Endothelial cell of umbilical vein (primary cell): ENCODE results near the gene FSD2. TPM values are rescaled to one million over a fixed set of nuclear protein-coding genes. Genes with fewer than 3 reads are reported as not detected.

Source experiments
- BruUV-seq: library from RNA; stranded (reverse); fragments of 400-500 nt; replicated peaks from 2 replicates; lab custom pipeline; 2021; lab: Mats Ljungman, UMichigan
- CTCF ChIA-PET: fragments of 300-600, 350-600 bp; sonication (Branson Sonifier 250); formaldehyde crosslinking; loops from one replicate; lab custom pipeline; 2021; ENCODE audit warnings: antibody characterized with exemption, inconsistent platforms; lab: Charles Lee
- POLR2A ChIA-PET: fragments of 300-600, 350-600 bp; sonication (Branson Sonifier 250); formaldehyde crosslinking; loops from one replicate; lab custom pipeline; 2021; ENCODE audit warnings: antibody characterized with exemption, inconsistent platforms; lab: Charles Lee
- DNase-seq: peaks from one replicate; pipeline ENCODE4 v3.0.0-alpha.2; 2011; ENCODE audit warnings: low read depth, low spot score
- FAIRE-seq: peaks from 2 replicates; lab custom pipeline; 2011; peaks lifted over from hg19 to GRCh38; lab: Jason Lieb, UNC
- H2AFZ ChIP-seq: 2 replicates; pipeline ENCODE4 v1.6.0; 2012; ENCODE audit warnings: low read depth, low read length, control low read depth, inconsistent platforms
- H3K27ac ChIP-seq: 2 replicates; pipeline ENCODE4 v1.5.1; 2011; ENCODE audit warnings: low read depth, mild to moderate bottlenecking, control low read depth, low read length, moderate library complexity; ENCODE audit not compliant: insufficient read depth
- H3K27me3 ChIP-seq, 2 experiments: 2 replicates each; pipeline versions ENCODE4 v1.6.0 to v1.6.1; 2011; ENCODE audit warnings: low read length in 2 of 2, mixed read lengths in 1 of 2; ENCODE audit not compliant: control insufficient read depth in 2 of 2, insufficient read depth in 2 of 2
- H3K36me3 ChIP-seq, 2 experiments: 2 replicates in 1 of 2; 3 replicates in 1 of 2; pipeline ENCODE4 v1.5.1; 2011; ENCODE audit warnings: low read length in 2 of 2, mild to moderate bottlenecking in 1 of 2, moderate library complexity in 1 of 2; ENCODE audit not compliant: control insufficient read depth in 2 of 2, insufficient read depth in 2 of 2; ENCODE audit errors: extremely low read depth in 1 of 2
- H3K4me1 ChIP-seq: 3 replicates; pipeline ENCODE4 v1.5.1; 2011; ENCODE audit warnings: mild to moderate bottlenecking, low read length; ENCODE audit not compliant: control insufficient read depth, insufficient read depth; ENCODE audit errors: extremely low read depth
- H3K4me2 ChIP-seq: 2 replicates; pipeline ENCODE4 v1.6.1; 2011; ENCODE audit warnings: low read length, control low read depth, mixed read lengths; ENCODE audit not compliant: insufficient read depth
- H3K4me3 ChIP-seq, 3 experiments: fragments of 200-600 bp in 1 of 3; sonication (generic), shearing (Covaris generic) in 1 of 3; replicated peaks in 1 of 3; 2 replicates each; pipeline ENCODE4 v1.5.1; 2011 to 2016; ENCODE audit warnings: control low read depth in 3 of 3, low read length in 3 of 3, mild to moderate bottlenecking in 2 of 3, inconsistent platforms in 1 of 3, low read depth in 1 of 3, moderate library complexity in 1 of 3; ENCODE audit not compliant: insufficient read depth in 1 of 3
- H3K79me2 ChIP-seq: 2 replicates; pipeline ENCODE4 v1.6.0; 2012; ENCODE audit warnings: low read length, inconsistent platforms; ENCODE audit not compliant: control insufficient read depth, insufficient read depth
- H3K9ac ChIP-seq: replicated peaks from 2 replicates; pipeline ENCODE3; 2011; ENCODE audit warnings: low read length, control low read depth; ENCODE audit not compliant: insufficient read depth; ENCODE audit errors: extremely low read depth
- H3K9me1 ChIP-seq: replicated peaks from 3 replicates; pipeline ENCODE4 v1.6.0; 2011; ENCODE audit warnings: mild to moderate bottlenecking, low read length; ENCODE audit not compliant: control insufficient read depth, insufficient read depth; ENCODE audit errors: extremely low read depth
- H3K9me3 ChIP-seq: replicated peaks from 2 replicates; pipeline ENCODE4 v1.5.1; 2012; ENCODE audit warnings: low read length, inconsistent platforms; ENCODE audit not compliant: control insufficient read depth, insufficient read depth
- H4K20me1 ChIP-seq: replicated peaks from 2 replicates; pipeline ENCODE3; 2011; ENCODE audit warnings: mild to moderate bottlenecking, low read length; ENCODE audit not compliant: control insufficient read depth, insufficient read depth; ENCODE audit errors: extremely low read depth
- EZH2 ChIP-seq: IDR thresholded peaks from 2 replicates; pipeline ENCODE4 v1.6.1; 2012; ENCODE audit warnings: borderline replicate concordance, low read depth, mild to moderate bottlenecking, moderate library complexity, low read length, inconsistent platforms; ENCODE audit not compliant: severe bottlenecking
- FOS ChIP-seq: IDR thresholded peaks from 2 replicates; pipeline ENCODE4 v1.6.1; 2011; ENCODE audit warnings: mild to moderate bottlenecking, low read length, moderate library complexity, borderline replicate concordance; ENCODE audit not compliant: insufficient read depth
- GATA2 ChIP-seq: IDR thresholded peaks from 2 replicates; pipeline ENCODE4 v1.7.0; 2011; ENCODE audit warnings: low read depth, mild to moderate bottlenecking, moderate library complexity, mixed read lengths, low read length; ENCODE audit not compliant: insufficient read length, insufficient read depth
- JUN ChIP-seq: IDR thresholded peaks from 2 replicates; pipeline ENCODE4 v1.6.1; 2011; ENCODE audit warnings: borderline replicate concordance, low read depth; ENCODE audit not compliant: insufficient read length, insufficient read depth
- MYC ChIP-seq: IDR thresholded peaks from one replicate; pipeline ENCODE4 v1.6.1; 2011; ENCODE audit warnings: mild to moderate bottlenecking, low read depth, low read length
- POLR2A ChIP-seq: IDR thresholded peaks from 2 replicates; pipeline ENCODE4 v1.6.1; 2012; ENCODE audit warnings: low read depth, mild to moderate bottlenecking, control low read depth, low read length
- POLR2AphosphoS5 ChIP-seq: IDR thresholded peaks from 2 replicates; pipeline ENCODE4 v1.6.1; 2012; ENCODE audit warnings: low read depth, mild to moderate bottlenecking, control low read depth, low read length, moderate library complexity; ENCODE audit not compliant: insufficient read depth
- dilution Hi-C: fragments of 300-500 bp; cut with MboI; formaldehyde crosslinking; loops from one replicate; pipeline ENCODE4 v1.15.0; 2019; ENCODE audit warnings: low sequenced_read_pairs; ENCODE audit not compliant: extremely low pct_ligation_motif_present
- intact Hi-C: fragments of 100-400 bp; cut with micrococcal nuclease; formaldehyde crosslinking; loops from one replicate; pipeline ENCODE4 v1.10.0; 2022
- polyA plus RNA-seq, 4 experiments: library from polyadenylated mRNA; depleted of rRNA in 3 of 4; stranded (reverse) in 3 of 4; unstranded in 1 of 4; fragments of >200 nt; gene quantifications; 2 replicates each; pipeline versions ENCODE4 v1.2.1 to v1.2.3, GENCODE V29; 2011 to 2012; ENCODE audit warnings: missing spikeins in 1 of 4
- total RNA-seq: library from RNA; stranded (reverse); gene quantifications from 2 replicates; pipeline ENCODE4 v1.2.3, GENCODE V29; 2021
- TF ChIP-seq, protein P1 (sequence below): IDR thresholded peaks from 2 replicates; pipeline ENCODE4 v1.6.1; 2011; ENCODE audit not compliant: insufficient read depth, insufficient read length
- TF ChIP-seq, protein P2 (sequence below), 2 donors: IDR thresholded peaks; 1 replicate in 1 of 2; 2 replicates in 1 of 2; pipeline ENCODE4 v1.5.1; 2011; ENCODE audit warnings: low read length in 2 of 2, mild to moderate bottlenecking in 2 of 2, moderate library complexity in 2 of 2, control low read depth in 1 of 2, inconsistent platforms in 1 of 2, low read depth in 1 of 2; ENCODE audit not compliant: insufficient read depth in 1 of 2; ENCODE audit errors: extremely low read depth in 1 of 2

FSD2 gene
- total and polyA plus RNA-seq, 2 donors (not counting 3 experiments of a cell fraction or from before 2014, with no cell fraction given): not detected

DNA sequence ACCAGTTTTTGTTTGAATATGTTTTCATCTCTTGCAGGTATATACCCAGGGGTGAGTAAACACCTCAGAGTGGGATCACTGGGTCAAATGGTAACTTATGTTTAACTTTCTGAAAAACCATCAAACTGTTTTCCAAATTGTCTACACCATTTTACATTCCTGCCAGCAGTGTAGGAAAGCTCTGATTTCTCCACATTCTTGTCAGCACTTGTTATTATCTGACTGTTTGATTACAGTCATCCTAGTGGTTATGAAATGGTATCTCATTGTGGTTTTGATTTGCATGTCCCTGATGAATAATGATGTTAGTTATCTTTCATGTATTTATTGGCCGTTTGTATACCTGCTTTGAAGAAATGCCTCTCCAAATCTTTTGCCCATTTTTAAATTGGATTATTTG, 13.8 kb downstream of the FSD2 start:
- ChIA-PET CTCF (no interaction called here), POLR2A (no interaction called here)
- Histone ChIP-seq H3K4me3 (no peak overlapping the region), H3K9ac (no peak overlapping the region), H4K20me1 (no peaks in the 10 kb centered on the region), H3K9me3 (no peaks in the 10 kb centered on the region), H3K79me2 (no peaks in the 10 kb centered on the region), H3K27me3 (no peaks in the 10 kb centered on the region), H3K4me1 (no peaks in the 10 kb centered on the region), H3K4me2 (no peak overlapping the region), H3K36me3 (no peaks in the 10 kb centered on the region), H3K27ac (no peak overlapping the region), H3K9me1 (no peaks in the 10 kb centered on the region), H2AFZ (no peak overlapping the region)
- FAIRE-seq: no peak
- intact Hi-C loops (no loop called here), dilution Hi-C loops (no loop called here)
- TF ChIP-seq EZH2 (no peak), POLR2A (no peak), POLR2AphosphoS5 (no peak), MYC (no peak), FOS (no peak), GATA2 (no peak), JUN (no peak)
- TF ChIP-seq, protein P1, sequence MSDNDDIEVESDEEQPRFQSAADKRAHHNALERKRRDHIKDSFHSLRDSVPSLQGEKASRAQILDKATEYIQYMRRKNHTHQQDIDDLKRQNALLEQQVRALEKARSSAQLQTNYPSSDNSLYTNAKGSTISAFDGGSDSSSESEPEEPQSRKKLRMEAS: no peak
- TF ChIP-seq, protein P2, sequence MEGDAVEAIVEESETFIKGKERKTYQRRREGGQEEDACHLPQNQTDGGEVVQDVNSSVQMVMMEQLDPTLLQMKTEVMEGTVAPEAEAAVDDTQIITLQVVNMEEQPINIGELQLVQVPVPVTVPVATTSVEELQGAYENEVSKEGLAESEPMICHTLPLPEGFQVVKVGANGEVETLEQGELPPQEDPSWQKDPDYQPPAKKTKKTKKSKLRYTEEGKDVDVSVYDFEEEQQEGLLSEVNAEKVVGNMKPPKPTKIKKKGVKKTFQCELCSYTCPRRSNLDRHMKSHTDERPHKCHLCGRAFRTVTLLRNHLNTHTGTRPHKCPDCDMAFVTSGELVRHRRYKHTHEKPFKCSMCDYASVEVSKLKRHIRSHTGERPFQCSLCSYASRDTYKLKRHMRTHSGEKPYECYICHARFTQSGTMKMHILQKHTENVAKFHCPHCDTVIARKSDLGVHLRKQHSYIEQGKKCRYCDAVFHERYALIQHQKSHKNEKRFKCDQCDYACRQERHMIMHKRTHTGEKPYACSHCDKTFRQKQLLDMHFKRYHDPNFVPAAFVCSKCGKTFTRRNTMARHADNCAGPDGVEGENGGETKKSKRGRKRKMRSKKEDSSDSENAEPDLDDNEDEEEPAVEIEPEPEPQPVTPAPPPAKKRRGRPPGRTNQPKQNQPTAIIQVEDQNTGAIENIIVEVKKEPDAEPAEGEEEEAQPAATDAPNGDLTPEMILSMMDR (IDR thresholded peaks at IDR 0.05; ENCODE audit: extremely low read depth in 1 of 2, insufficient read depth in 1 of 2, low read depth in 1 of 2, low read length in 2 of 2): no peak
- BruUV-seq: no TSS peak
- DNase-seq: no peak
